ENCODE results near the gene UTP4.

UTP4 gene

DNA sequence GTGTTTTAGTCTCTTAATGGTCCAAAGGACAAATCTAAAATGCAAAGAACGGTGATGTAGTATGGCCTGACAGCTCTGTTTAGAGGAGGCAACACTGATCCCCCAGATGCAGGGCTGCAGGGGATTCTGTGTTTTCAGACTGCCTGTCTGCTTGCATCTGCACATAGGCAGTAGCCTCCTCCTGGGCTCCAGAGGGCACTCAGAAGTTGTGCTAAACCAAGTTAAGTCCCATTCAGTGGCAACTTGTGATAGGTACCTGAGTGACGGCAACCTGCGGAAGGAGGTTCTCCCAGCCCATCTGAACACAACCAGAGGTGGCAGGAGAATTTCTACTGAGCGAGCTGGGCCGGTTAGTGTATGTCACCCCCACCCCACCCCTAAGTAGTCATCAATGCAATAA lies 17.1 kb upstream of the UTP4 start:
- no peak for TF ChIP-seq CTCF (conservative IDR thresholded peaks at IDR 0.05; ENCODE audit: low read depth, low read length)
- no peak overlapping the region for H3K4me3 ChIP-seq (ENCODE audit: low read length)
- DNase-seq (ENCODE audit: low read depth): no peak

GRCh38 chr16:69115837-69116236 lies 16.6 kb upstream of the UTP4 start:
- no peak for DNase-seq (ENCODE audit: low read depth)
- no peak overlapping the region for H3K4me3 ChIP-seq (ENCODE audit: low read length)
- no peak for TF ChIP-seq CTCF (conservative IDR thresholded peaks at IDR 0.05; ENCODE audit: low read depth, low read length)

DNA sequence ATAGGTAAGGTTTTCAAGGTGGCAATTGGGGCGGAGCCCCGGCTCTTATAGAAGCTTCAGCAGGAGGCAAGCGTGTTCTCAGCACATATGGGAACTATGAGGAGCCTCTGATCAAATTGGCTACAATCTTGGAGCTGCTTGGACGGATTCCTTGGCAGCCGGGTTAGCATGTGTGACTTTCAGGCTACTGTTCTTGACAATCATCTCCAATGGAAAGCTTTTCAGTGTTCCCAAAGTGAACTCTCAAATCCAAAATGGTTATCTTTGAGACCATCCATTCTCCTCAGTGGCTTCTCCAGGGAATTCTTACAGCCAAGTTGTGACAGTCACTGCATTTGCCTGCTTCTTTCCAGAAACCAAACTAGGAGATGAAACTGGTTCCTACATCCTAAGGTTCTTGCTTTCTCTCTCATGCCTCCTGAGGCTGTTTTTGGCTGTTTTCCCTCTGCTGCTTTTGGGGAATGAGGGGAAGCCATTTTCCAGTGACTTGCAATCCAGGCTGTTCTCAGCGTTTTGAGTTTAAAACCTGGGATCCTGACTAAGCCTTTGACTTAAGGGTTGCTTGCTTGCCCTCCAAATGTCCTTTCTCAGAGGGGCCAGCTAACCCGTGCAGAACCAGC lies 16.1 kb upstream of the UTP4 start:
- H3K4me3 ChIP-seq (ENCODE audit: low read length): no peak overlapping the region
- DNase-seq (ENCODE audit: low read depth): no peak
- no peak for TF ChIP-seq CTCF (conservative IDR thresholded peaks at IDR 0.05; ENCODE audit: low read depth, low read length)

DNA sequence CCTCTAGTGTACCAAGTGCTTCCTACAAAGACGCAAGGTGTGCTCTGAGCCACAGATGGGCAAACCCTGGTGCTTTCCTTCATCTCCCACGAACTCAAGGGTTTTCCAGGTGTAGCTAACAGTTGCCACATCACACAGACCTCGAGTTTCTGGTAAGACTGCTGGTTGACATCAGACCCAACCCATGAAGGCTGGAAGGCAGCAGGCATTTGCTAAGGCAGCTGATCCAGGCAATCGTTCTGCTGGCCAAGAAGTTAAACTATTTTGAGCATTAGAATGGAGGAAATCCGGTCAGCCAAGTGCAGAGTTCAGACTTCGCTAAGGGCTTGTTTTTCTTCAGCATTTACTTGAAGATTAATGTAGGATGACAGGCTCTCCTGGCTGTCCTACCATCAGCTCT lies 15.5 kb upstream of the UTP4 start:
- no peak for DNase-seq (ENCODE audit: low read depth)
- TF ChIP-seq CTCF (conservative IDR thresholded peaks at IDR 0.05; ENCODE audit: low read depth, low read length): no peak
- no peak overlapping the region for H3K4me3 ChIP-seq (ENCODE audit: low read length)

DNA sequence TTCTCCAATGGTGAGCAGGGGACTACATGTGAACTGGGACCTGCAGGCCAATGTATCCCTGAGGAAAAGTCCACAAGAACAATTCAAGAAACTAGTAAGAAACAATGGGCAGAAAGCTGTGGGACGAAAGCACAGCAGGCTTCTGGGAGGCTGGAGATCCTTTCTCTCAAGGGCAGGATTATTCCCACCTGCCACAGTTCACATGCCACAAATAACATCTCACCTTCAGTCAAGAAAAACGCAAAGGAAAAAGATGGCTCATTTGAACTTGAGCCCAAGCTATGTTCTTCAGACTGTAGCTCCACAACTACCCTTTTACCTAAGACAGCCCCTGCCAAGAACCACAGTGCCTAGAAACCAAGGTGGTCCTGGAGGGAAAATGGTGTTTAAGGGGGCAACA lies 14.0 kb upstream of the UTP4 start:
- DNase-seq (ENCODE audit: low read depth): no peak
- TF ChIP-seq CTCF (conservative IDR thresholded peaks at IDR 0.05; ENCODE audit: low read depth, low read length): no peak
- no peak overlapping the region for H3K4me3 ChIP-seq (ENCODE audit: low read length)

DNA sequence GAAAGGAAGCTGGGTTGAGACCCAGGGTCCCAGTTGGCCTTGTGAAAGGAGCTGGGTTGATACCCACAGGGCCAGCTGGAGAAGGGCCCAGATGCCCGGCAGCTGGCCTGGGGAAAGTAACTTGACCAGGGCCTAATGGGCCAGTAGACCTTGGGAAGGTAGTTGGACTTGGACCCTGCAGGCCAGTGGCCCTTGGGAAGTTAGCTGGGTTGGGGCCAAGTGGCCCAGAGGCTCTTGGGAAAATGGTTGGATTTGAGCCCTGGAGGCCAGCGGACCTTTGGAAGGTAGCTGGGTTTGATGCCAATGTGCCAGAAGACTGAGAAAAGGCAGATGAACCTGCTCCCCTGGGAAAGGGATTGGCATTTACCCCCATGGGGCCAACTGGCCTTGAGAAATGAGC lies 13.5 kb upstream of the UTP4 start:
- no peak for DNase-seq (ENCODE audit: low read depth)
- no peak overlapping the region for H3K4me3 ChIP-seq (ENCODE audit: low read length)
- no peak for TF ChIP-seq CTCF (conservative IDR thresholded peaks at IDR 0.05; ENCODE audit: low read depth, low read length)

- TF ChIP-seq CTCF (conservative IDR thresholded peaks at IDR 0.05; ENCODE audit: low read depth, low read length): no peak
- H3K4me3 ChIP-seq (ENCODE audit: low read length): no peak overlapping the region
- DNase-seq (ENCODE audit: low read depth): no peak
Measured at GRCh38 chr16:69119536-69119935, 12.9 kb upstream of the UTP4 start.
